H1 (cell line): ENCODE results near the gene MACROD2. TPM values are rescaled to one million over a fixed set of nuclear protein-coding genes. Genes with fewer than 3 reads are reported as not detected.

Source experiments
- CTCF ChIA-PET: fragments of 300-600 bp; sonication (Branson Sonifier 250); formaldehyde crosslinking; loops from one replicate; lab custom pipeline; 2021; ENCODE audit not compliant: partially characterized antibody; lab: Charles Lee
- POLR2A ChIA-PET: fragments of 300-600 bp; sonication (Branson Sonifier 250); formaldehyde crosslinking; loops from one replicate; lab custom pipeline; 2021; ENCODE audit warnings: inconsistent platforms; ENCODE audit not compliant: partially characterized antibody; lab: Charles Lee
- DNase-seq, 2 experiments: peaks; one replicate each; pipeline versions ENCODE4 v3.0.0 to v3.0.0-alpha.2; 2010 to 2022; ENCODE audit warnings: low spot score in 2 of 2, low read depth in 1 of 2, mixed read lengths in 1 of 2
- FAIRE-seq: peaks from 2 replicates; lab custom pipeline; 2011; peaks lifted over from hg19 to GRCh38; lab: Jason Lieb, UNC
- H2AFZ ChIP-seq: 2 replicates; pipeline ENCODE4 v1.8.1; 2012; ENCODE audit warnings: low read length, inconsistent platforms
- H2AK5ac ChIP-seq: 2 replicates; pipeline ENCODE4 v1.6.1; 2013; ENCODE audit warnings: low read depth, low read length
- H2BK120ac ChIP-seq: replicated peaks from 2 replicates; pipeline ENCODE3; 2013; ENCODE audit warnings: low read depth, low read length, inconsistent platforms
- H2BK12ac ChIP-seq: 2 replicates; pipeline ENCODE4 v1.6.1; 2013; ENCODE audit warnings: low read depth, low read length
- H2BK15ac ChIP-seq: 2 replicates; pipeline ENCODE4 v1.6.1; 2013; ENCODE audit warnings: low read length
- H2BK20ac ChIP-seq: 2 replicates; pipeline ENCODE4 v1.6.1; 2013; ENCODE audit warnings: low read length
- H2BK5ac ChIP-seq: 2 replicates; pipeline ENCODE4 v1.6.1; 2013; ENCODE audit warnings: low read depth, low read length
- H3K14ac ChIP-seq: 2 replicates; pipeline ENCODE4 v1.6.1; 2013; ENCODE audit warnings: inconsistent platforms; ENCODE audit not compliant: insufficient read length
- H3K18ac ChIP-seq: 2 replicates; pipeline ENCODE4 v1.6.1; 2013; ENCODE audit warnings: low read length; ENCODE audit errors: extremely low read depth
- H3K23ac ChIP-seq: 2 replicates; pipeline ENCODE4 v1.6.1; 2013; ENCODE audit warnings: inconsistent platforms; ENCODE audit not compliant: insufficient read length
- H3K23me2 ChIP-seq: 2 replicates; pipeline ENCODE4 v1.6.1; 2013; ENCODE audit warnings: low read depth, low read length
- H3K27ac ChIP-seq: 2 replicates; pipeline ENCODE4 v1.6.1; 2011; ENCODE audit warnings: low read depth, low read length, inconsistent platforms
- H3K27me3 ChIP-seq, 4 experiments: replicated peaks in 1 of 4; 1 replicate in 1 of 4; 2 replicates in 3 of 4; pipeline versions ENCODE4 v1.6.1 to v1.8.1; 2011 to 2013; ENCODE audit warnings: low read length in 3 of 4, mild to moderate bottlenecking in 3 of 4, inconsistent platforms in 2 of 4, mixed read lengths in 2 of 4, moderate library complexity in 1 of 4; ENCODE audit not compliant: control insufficient read depth in 3 of 4, insufficient read depth in 3 of 4; ENCODE audit errors: extremely low read depth in 1 of 4
- H3K36me3 ChIP-seq, 4 experiments: 2 replicates each; pipeline versions ENCODE4 v1.6.1 to v1.8.1; 2011 to 2013; ENCODE audit warnings: mild to moderate bottlenecking in 4 of 4, low read length in 3 of 4, moderate library complexity in 2 of 4, control low read depth in 1 of 4, inconsistent platforms in 1 of 4; ENCODE audit not compliant: insufficient read depth in 4 of 4, control insufficient read depth in 2 of 4
- H3K4ac ChIP-seq: replicated peaks from 2 replicates; pipeline ENCODE3; 2013; ENCODE audit warnings: low read length, low read depth, mixed read lengths, inconsistent platforms; ENCODE audit not compliant: insufficient read length
- H3K4me1 ChIP-seq, 4 experiments: replicated peaks in 1 of 4; 1 replicate in 1 of 4; 2 replicates in 3 of 4; pipeline versions ENCODE4 v1.6.1 to v1.8.1; 2011 to 2013; ENCODE audit warnings: low read length in 3 of 4, inconsistent platforms in 2 of 4, mixed read lengths in 1 of 4; ENCODE audit not compliant: insufficient read depth in 4 of 4, control insufficient read depth in 3 of 4
- H3K4me2 ChIP-seq, 2 experiments: 2 replicates each; pipeline versions ENCODE4 v1.6.1 to v1.8.1; 2011 to 2013; ENCODE audit warnings: low read depth in 2 of 2, low read length in 2 of 2, control low read depth in 1 of 2, inconsistent platforms in 1 of 2, mild to moderate bottlenecking in 1 of 2; ENCODE audit not compliant: insufficient read depth in 1 of 2
- H3K4me3 ChIP-seq, 4 experiments: fragments of 200-600, 300-600 bp in 1 of 4; sonication (generic), shearing (Covaris generic), sonication (Bioruptor Twin) in 1 of 4; 2 replicates each; pipeline versions ENCODE4 v1.5.1 to v1.8.1; 2011 to 2016; ENCODE audit warnings: low read length in 4 of 4, low read depth in 3 of 4, control low read depth in 2 of 4, inconsistent platforms in 2 of 4, mild to moderate bottlenecking in 2 of 4, mixed read lengths in 1 of 4, moderate library complexity in 1 of 4; ENCODE audit not compliant: insufficient read depth in 2 of 4; ENCODE audit errors: extremely low read depth in 1 of 4
- H3K56ac ChIP-seq: replicated peaks from 2 replicates; pipeline ENCODE3; 2013; ENCODE audit warnings: low read depth, mild to moderate bottlenecking, mixed read lengths, low read length, inconsistent platforms; ENCODE audit not compliant: insufficient read length
- H3K79me1 ChIP-seq: 2 replicates; pipeline ENCODE4 v1.6.1; 2013; ENCODE audit warnings: low read depth, low read length, control low read depth
- H3K79me2 ChIP-seq, 2 experiments: 2 replicates each; pipeline versions ENCODE4 v1.6.1 to v1.8.1; 2012 to 2013; ENCODE audit warnings: low read length in 2 of 2, mild to moderate bottlenecking in 2 of 2, inconsistent platforms in 1 of 2; ENCODE audit not compliant: insufficient read depth in 2 of 2, control insufficient read depth in 1 of 2
- H3K9ac ChIP-seq, 4 experiments: replicated peaks in 1 of 4; 1 replicate in 1 of 4; 2 replicates in 3 of 4; pipeline versions ENCODE4 v1.6.1 to v1.8.1; 2011 to 2013; ENCODE audit warnings: low read depth in 3 of 4, low read length in 3 of 4, control low read depth in 2 of 4, mild to moderate bottlenecking in 2 of 4, moderate library complexity in 2 of 4, inconsistent platforms in 1 of 4; ENCODE audit errors: extremely low read depth in 1 of 4
- H3K9me3 ChIP-seq, 2 experiments: 2 replicates each; pipeline versions ENCODE4 v1.6.1 to v1.8.1; 2012 to 2013; ENCODE audit warnings: mild to moderate bottlenecking in 2 of 2, moderate library complexity in 2 of 2, control low read depth in 1 of 2, inconsistent platforms in 1 of 2, low read depth in 1 of 2, low read length in 1 of 2, mixed read lengths in 1 of 2; ENCODE audit not compliant: insufficient read depth in 2 of 2
- H4K20me1 ChIP-seq, 2 experiments: replicated peaks in 1 of 2; 2 replicates each; pipeline versions ENCODE3 to v1.8.1; 2011 to 2013; ENCODE audit warnings: inconsistent platforms in 2 of 2, low read length in 2 of 2, mild to moderate bottlenecking in 1 of 2; ENCODE audit not compliant: insufficient read depth in 2 of 2, control insufficient read depth in 1 of 2
- H4K5ac ChIP-seq: 2 replicates; pipeline ENCODE4 v1.6.1; 2013; ENCODE audit warnings: low read length, low read depth, mixed read lengths, inconsistent platforms; ENCODE audit not compliant: insufficient read length
- H4K8ac ChIP-seq: 2 replicates; pipeline ENCODE4 v1.8.0; 2013; ENCODE audit warnings: mild to moderate bottlenecking, moderate library complexity, low read length, inconsistent platforms; ENCODE audit not compliant: insufficient read depth; ENCODE audit errors: extremely low read depth
- H4K91ac ChIP-seq: replicated peaks from 2 replicates; pipeline ENCODE3; 2013; ENCODE audit warnings: low read length, mixed read lengths, inconsistent platforms; ENCODE audit not compliant: insufficient read length
- CREB1 ChIP-seq: IDR thresholded peaks from 2 replicates; pipeline ENCODE4 v1.6.1; 2012; ENCODE audit warnings: inconsistent platforms
- EGR1 ChIP-seq: IDR thresholded peaks from 2 replicates; pipeline ENCODE4 v1.6.1; 2011; ENCODE audit warnings: low read depth, low read length, borderline replicate concordance
- NRF1 ChIP-seq: IDR thresholded peaks from 2 replicates; pipeline ENCODE4 v1.6.1; 2011; ENCODE audit warnings: mild to moderate bottlenecking, low read depth, low read length, improper control_type of control experiment
- SIX5 ChIP-seq: IDR thresholded peaks from 2 replicates; pipeline ENCODE4 v1.6.1; 2011; ENCODE audit warnings: mild to moderate bottlenecking, low read depth, low read length
- polyA plus RNA-seq, 7 experiments: library from polyadenylated mRNA; depleted of rRNA in 3 of 7; stranded (reverse) in 5 of 7; unstranded in 2 of 7; fragments of >200 nt in 5 of 7; fragments of 200-250 nt in 2 of 7; gene quantifications; 1 replicate in 5 of 7; 2 replicates in 1 of 7; 4 replicates in 1 of 7; pipeline versions ENCODE4 v1.2.1 to v1.2.3, GENCODE V29; 2011 to 2013; ENCODE audit warnings: missing spikeins in 2 of 7, mixed read lengths in 2 of 7
- total RNA-seq: library from RNA; stranded (reverse); fragmentation: NEBNext Ultra II Directional; extraction: Animal tissue kit (Norgen Biotek cat#: 25700); gene quantifications from 2 replicates; pipeline ENCODE4 v1.2.1, GENCODE V29; 2021

The MACROD2 gene
- total and polyA plus RNA-seq, 2 of the 8 experiments (the other 6 are each of a cell fraction or from before 2014, with no cell fraction given), result 0.70 to 3.9 TPM

DNA sequence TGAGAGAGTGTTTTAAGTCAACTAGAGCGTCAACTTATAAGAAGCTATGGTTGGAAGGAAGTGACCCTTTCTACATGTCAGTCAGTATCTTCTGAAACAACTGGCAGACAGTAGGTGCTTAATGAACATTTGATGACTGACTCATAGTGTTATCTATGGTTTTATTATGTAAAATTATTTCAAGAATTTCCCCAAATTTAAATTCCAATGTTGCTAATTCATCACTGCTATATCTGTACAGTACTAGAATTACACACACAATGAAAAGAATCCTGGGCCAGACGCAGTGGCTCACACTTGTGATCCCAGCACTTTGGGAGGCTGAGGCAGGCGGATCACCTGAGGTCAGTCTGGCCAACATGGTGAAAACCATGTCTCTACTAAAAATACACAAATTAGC lies 1063.5 kb downstream of the MACROD2 start (continued):
- no peak for TF ChIP-seq NRF1
- no peak for TF ChIP-seq SIX5
- TF ChIP-seq, all 59 proteins: peak for 0

- Histone ChIP-seq H2BK15ac (no peak overlapping the region), H4K20me1 (no peaks in the 10 kb centered on the region), H2AK5ac (no peak overlapping the region), H2BK20ac (no peak overlapping the region), H3K56ac (no peak overlapping the region), H2BK120ac (no peak overlapping the region), H2BK5ac (no peak overlapping the region), H3K18ac (no peak overlapping the region), H2AFZ (no peak overlapping the region), H3K23ac (no peak overlapping the region), H4K5ac (no peak overlapping the region), H3K79me2 (no peaks in the 10 kb centered on the region), H3K4me3 (no peak overlapping the region), H3K4ac (no peak overlapping the region), H3K36me3 (no peaks in the 10 kb centered on the region), H4K8ac (no peak overlapping the region), H3K9ac (no peak overlapping the region), H2BK12ac (no peak overlapping the region), H3K14ac (no peak overlapping the region), H3K4me1 (0 out of 7 replicates have a peak, but pooled peaks cover 0 to 2% (median 0%) of the 10 kb centered on the region in 4 experiments), H4K91ac (no peak overlapping the region), H3K4me2 (no peak overlapping the region), H3K27me3 (no peaks in the 10 kb centered on the region), H3K27ac (no peak overlapping the region), H3K23me2 (no peaks in the 10 kb centered on the region), H3K9me3 (no peaks in the 10 kb centered on the region), H3K79me1 (no peaks in the 10 kb centered on the region)
- TF ChIP-seq CREB1 (no peak), EGR1 (no peak)
- ChIA-PET CTCF (no interaction called here), POLR2A (no interaction called here)
- no peak for DNase-seq
- FAIRE-seq, result no peak
Measured at GRCh38 chr20:15059438-15059837, 1064.1 kb downstream of the MACROD2 start.
